Coronary artery (tissue), 2 donors: ENCODE measurements around the gene ABCC10.

Source experiments
- DNase-seq: peaks from one replicate; pipeline ENCODE4 v3.0.0-alpha.2; 2017; ENCODE audit warnings: low spot score
- H3K27ac ChIP-seq, 2 donors: fragments of 200-600 bp; sonication (generic); one replicate each; pipeline ENCODE4 v1.5.1; 2016 to 2019
- H3K4me3 ChIP-seq: fragments of 200-600 bp; sonication (generic); 2 replicates; pipeline ENCODE4 v1.5.1; 2016; ENCODE audit warnings: mild to moderate bottlenecking, moderate library complexity
- CTCF ChIP-seq: fragments of 200-600 bp; sonication (generic); IDR thresholded peaks from one replicate; pipeline ENCODE4 v1.5.1; 2019; ENCODE audit warnings: antibody characterized with exemption

ABCC10 gene

GRCh38 chr6:43437700-43438099 lies 10.4 kb downstream of the ABCC10 start:
- no peak for TF ChIP-seq CTCF

GRCh38 chr6:43442935-43443334 lies 15.6 kb downstream of the ABCC10 start:
- Histone ChIP-seq H3K27ac (no peak overlapping the region), H3K4me3 (no peak overlapping the region)
- no peak for DNase-seq
- TF ChIP-seq CTCF: no peak

More at GRCh38 chr6:43437700-43438099, 10.4 kb downstream of the ABCC10 start:
- Histone ChIP-seq H3K27ac (peak overlapping the region in 1 of 2 donors; percentile 5), H3K4me3 (no peak overlapping the region)
- DNase-seq: no peak

GRCh38 chr6:43444036-43444435 lies 16.7 kb downstream of the ABCC10 start:
- no peak for DNase-seq
- no peak overlapping the region for H3K4me3 ChIP-seq
- no peak overlapping the region for H3K27ac ChIP-seq
- no peak for TF ChIP-seq CTCF

GRCh38 chr6:43444582-43444981 lies 17.2 kb downstream of the ABCC10 start:
- H3K27ac ChIP-seq: no peak overlapping the region
- no peak for TF ChIP-seq CTCF
- no peak overlapping the region for H3K4me3 ChIP-seq
- DNase-seq: no peak

- Histone ChIP-seq H3K4me3 (no peak overlapping the region), H3K27ac (no peak overlapping the region)
- no peak for TF ChIP-seq CTCF
- no peak for DNase-seq
Measured at GRCh38 chr6:43445576-43445975, 18.2 kb downstream of the ABCC10 start.

- Histone ChIP-seq H3K4me3 (no peak overlapping the region), H3K27ac (no peak overlapping the region)
- no peak for DNase-seq
- TF ChIP-seq CTCF: no peak
Measured at GRCh38 chr6:43447604-43448003, 20.3 kb downstream of the ABCC10 start.

- Histone ChIP-seq H3K27ac (no peak overlapping the region), H3K4me3 (no peak overlapping the region)
- DNase-seq: no peak
- TF ChIP-seq CTCF: no peak
Measured at GRCh38 chr6:43448916-43449315, 21.6 kb downstream of the ABCC10 start.
